GM18507 (cell line): ENCODE results near the gene TCTN3.
"Not testable (repeated sequence)": the region's sequence is repeated elsewhere in the genome, so short reads cannot be mapped to it uniquely, and the experiment has no call there.

Experiments
- DNase-seq: peaks from one replicate; pipeline ENCODE4 v3.0.0; 2011; ENCODE audit warnings: low read depth; ENCODE audit not compliant: insufficient read length; ENCODE audit errors: extremely low spot score
- FAIRE-seq: peaks from 2 replicates; lab custom pipeline; 2011; peaks lifted over from hg19 to GRCh38; lab: Jason Lieb, UNC

The TCTN3 gene

DNA sequence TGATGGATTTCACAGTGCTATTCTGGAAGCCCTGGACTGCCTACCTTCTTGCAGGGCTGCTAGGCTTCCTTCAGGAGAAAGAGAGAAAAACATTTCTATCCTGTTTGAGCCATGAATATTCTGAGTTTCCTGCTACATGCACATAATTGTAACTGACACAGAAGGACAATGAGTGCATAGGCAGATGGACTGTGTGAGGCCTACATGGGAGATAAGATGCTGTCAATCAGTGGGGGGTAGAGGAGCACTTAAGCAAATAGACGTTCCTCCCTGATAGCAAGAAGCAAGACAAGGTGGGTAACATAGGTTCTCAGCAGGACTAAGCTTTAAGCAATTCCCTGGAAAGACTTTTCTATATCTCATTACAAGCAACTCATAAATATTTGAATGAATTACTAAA is 48.8 kb downstream of the TCTN3 start:
- no peak for DNase-seq
- no peak for FAIRE-seq

DNA sequence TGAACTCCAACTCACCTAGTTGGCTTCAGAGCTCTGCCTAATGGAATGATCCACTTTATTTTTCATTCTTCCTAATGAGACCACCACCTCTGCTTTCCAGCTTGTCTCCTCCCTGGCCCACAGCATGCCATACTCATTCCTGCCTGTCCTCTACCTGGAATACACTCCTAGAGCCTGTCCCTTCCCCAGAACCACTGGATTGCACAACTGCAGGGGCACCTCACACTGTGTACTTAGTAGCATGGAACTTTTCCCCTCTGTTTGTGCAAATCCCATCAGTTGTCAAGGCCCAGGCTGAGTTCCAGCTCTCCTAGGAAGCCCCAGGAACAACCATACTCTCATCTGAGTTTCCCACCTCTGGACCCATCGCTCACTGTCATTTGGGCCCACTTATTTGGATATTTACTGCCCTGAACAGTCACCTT is 52.8 kb downstream of the TCTN3 start:
- FAIRE-seq (no peak), DNase-seq (no peak)

DNA sequence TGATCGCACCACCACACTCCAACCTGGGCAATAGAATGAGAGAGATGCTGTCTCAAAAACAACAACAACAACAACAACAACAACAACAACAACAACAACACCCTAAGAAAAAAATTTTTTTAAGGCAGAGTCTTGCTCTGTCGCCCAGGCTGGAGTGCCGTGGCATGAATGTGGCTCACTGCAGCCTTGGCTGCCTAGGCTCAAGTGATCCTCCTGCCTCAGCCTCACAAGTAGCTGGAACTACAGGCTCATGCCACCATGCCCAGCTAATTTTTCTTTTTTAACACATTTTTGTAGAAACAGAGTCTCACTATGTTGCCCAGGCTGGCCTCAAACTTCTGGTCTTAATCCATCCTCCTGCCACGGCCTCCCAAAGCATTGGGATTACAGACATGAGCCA is 55.8 kb downstream of the TCTN3 start:
- no peak for FAIRE-seq
- DNase-seq: no peak

DNA sequence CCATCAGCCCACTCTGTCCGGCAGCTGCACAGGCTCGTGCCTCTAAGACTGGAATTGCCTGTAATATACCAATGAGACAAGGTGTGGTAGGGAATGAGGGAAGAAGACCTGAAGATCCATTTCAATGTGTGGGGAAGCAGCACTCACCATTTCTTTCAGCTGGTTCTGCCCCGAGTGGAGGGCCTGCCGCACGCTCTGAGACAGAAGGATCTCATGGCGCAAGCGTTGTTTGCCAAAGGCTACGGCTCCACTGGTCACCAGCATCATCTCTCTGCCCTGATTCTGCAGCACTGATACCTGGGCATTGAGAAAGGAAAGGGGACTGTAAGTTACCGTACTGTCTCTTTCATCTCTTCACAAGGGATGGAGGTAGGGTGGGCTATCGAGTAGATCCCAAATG is 56.6 kb downstream of the TCTN3 start:
- FAIRE-seq: no peak
- DNase-seq: no peak

DNA sequence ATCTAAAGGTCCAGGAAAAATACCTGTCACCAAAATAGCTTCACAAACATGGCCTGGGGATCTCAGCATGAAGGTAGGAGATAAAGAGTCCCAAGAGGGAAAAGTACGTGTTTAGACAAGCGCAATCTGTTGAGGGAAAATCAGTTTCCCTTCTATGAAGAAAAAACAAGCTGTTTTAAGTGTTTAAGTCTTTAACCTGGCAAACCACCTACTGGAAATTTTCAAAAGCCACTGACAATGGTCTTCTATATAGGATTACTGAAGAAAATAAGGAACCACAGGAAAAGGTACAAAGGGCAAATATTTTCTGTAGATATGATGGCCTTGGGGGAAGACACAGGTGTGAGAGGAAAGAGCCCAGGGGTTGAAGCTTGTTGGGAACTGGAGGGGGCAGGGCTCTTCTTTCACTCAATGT is 58.4 kb downstream of the TCTN3 start:
- no peak for FAIRE-seq
- DNase-seq: no peak

DNA sequence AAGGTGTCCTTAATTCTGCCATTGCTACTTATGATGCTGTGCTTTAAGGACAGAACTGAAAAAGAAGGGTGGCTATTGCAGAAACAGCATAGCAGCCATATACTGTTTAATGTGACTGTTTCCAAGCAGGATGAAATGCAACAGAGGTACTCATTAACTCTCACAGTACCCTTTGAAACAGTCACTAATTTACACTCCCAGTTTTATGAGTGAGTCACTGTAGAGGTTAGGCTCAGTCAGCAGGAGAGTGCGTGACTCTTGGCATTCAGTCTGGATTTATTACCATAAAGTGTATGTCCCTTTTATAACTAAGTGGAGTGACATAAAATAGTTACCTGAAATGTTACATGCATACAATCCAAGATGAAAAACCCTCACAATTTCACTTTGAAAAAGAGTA is 64.9 kb downstream of the TCTN3 start:
- no peak for DNase-seq

DNA sequence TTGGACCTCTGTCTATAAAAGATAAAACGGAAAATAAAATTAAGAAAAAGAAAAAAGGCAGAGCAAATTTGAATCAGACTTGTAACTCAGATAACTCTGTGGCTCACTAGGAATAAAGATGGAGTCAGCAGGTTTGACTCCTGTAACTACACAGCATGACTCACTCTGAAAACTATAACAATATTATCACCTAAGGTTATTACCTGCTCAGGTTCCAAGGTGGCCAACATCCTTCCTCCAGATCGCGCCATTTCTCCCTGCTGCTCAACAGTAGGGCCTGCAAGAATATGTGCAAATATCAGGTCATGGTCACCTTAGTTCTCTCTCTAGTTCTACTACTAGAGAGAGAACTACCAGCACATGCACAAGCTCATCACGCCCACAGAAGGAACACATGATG is 67.2 kb downstream of the TCTN3 start:
- FAIRE-seq (no peak), DNase-seq (no peak)

More for the DNA sequence above, 64.9 kb downstream of the TCTN3 start:
- FAIRE-seq: no peak

DNA sequence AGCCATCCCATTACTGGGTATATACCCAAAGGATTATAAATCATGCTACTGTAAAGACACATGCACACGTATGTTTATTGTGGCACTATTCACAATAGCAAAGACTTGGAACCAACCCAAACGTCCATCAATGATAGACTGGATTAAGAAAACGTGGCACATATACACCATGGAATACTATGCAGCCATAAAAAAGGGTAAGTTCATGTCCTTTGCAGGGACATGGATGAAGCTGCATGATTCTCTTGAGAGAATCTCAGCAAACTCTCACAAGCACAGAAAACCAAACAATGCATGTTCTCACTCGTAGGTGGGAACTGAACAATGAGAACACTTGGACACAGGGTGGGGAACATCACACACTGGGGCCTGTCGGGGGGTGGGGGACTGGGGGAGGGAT is 73.3 kb downstream of the TCTN3 start:
- not testable (repeated sequence) for FAIRE-seq, DNase-seq

DNA sequence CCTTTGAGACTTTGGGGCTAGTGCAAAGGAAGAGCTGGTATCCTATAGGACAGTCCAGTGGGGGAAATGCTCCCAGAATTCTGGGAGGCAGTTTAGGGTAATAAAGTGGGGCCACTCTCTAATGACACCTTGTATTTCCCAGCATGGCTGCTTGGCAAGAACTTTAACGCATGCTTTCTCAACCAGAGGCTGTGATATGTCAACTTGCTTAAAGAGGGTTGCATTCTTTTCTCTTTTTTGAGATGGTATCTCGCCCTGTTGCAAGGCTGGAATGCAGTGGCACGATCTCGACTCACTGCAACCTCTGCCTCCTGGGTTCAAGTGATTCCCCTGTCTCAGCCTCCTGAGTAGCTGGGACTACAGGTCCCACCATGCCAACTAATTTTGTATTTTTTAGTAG is 75.6 kb downstream of the TCTN3 start:
- DNase-seq (no peak), FAIRE-seq (no peak)

DNA sequence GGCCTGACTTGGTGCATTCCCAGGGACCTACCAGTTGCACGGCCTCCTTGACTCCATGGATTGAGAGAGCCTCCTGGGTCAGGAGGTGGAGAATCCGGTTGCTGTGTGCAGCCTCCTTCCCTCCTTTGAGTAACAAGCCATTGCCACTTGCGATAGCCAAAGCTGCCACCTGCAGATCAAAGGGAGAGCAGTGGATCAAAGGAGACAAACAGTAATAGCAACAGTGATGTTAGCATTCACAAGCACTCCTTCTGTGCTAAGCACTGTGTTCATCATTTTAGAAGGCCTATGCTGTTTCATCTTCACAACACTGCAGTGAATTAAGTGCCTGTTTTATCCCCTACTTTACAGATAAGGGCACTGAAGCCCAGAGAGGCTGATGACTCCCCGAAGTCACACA is 77.3 kb downstream of the TCTN3 start:
- no peak for FAIRE-seq
- no peak for DNase-seq
